HG02840 (cell line): ENCODE results near the gene SHISA4.

Experiments
- ATAC-seq: cut with Tn5 transposase; IDR thresholded peaks from one replicate; pipeline ENCODE4 v1.9.1; 2021; ENCODE audit warnings: mild to moderate bottlenecking, moderate library complexity, moderate number of reproducible peaks; ENCODE audit not compliant: unreplicated experiment, low FRiP score

SHISA4 gene

DNA sequence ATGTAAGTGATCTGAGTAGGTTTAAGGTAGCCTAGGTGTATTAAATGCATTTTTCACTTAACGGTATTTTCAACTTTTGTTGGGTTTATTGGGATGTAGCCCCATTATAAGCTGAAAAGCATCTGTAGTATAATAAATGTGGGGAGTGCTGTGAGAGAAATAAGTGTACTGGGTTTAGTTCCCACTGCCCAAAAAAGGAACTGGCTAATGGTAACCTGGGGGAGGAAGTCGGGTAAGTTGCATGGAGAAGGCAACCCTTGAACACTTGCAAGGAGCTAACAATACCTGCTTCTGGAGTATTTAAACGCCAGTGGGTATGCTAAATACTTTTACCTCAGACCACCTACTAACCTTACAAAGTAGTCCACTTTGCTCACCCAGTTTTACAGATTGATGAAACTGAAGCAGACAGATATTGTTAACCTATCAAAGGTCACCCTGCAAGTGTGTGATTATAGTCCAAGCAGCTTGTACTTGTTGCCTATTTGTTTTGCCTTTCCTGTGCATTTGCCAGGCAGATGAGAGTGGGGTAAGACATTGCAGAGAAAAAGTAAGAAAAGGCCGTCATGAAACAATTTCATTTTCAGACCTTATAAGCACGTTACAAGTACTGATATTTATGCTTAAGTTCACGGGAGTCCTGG, 7.6 kb upstream of the SHISA4 start:
- no peak for ATAC-seq

DNA sequence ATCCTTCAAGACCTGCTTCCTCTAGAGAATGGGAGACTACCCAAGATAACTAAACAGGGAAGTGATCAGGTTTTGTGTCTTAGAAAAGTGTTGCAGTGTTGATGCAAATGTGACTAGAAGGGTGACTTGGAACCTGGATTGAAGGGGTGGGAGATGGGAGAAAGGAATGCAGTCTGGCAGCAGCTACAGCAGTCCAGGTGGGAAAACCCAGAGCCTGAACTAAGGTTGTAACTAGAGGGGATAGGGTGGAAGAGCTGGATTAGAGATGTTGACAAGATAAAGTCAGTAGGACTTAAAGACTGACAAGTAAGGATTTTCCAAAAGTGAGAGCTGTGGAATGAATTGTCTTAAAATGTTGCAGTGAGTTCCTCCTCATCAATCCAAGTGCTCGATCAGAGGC, 7.1 kb upstream of the SHISA4 start:
- no peak for ATAC-seq

DNA sequence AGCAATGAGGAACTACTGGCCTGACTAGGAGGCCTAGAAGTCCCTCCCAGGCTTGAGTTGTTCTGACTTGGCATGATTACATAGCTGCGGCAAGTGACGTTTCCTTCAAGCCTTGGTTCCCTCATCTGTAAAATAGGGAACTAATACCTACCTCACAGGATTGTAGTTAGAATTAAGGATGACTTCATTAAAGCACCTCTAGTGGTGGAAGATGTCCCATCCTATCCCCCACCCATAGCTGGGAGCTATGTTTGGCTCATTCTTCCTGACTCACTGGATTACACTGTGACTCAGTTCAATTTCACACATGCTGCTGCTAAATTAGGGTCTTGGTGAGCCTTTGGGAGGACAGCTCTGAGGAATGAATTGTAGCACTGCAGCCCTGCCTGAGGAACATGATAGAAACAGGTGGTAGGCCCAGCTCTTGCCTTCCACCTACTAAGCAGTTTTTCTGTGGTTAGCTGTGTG, 6.0 kb upstream of the SHISA4 start:
- ATAC-seq, result no peak

DNA sequence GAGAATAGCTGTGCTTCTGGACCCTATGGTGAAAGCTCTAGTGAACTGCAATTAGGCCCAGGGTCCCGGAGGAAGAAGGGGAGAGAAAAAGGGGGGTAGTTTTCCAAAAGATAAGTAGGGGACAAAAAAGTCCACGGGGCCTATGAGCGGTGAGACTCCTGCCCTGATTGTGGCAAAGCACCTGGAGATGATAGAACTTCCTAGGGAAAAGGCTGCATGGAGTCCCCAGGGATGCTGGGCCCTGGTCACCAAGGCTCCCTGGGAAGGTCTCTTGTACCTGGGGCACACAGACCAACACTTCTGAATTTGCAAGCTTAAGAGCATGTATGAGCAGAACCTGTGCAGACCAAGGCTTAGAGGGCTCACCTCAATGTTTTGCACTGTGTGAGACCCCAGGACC, 5.4 kb upstream of the SHISA4 start:
- ATAC-seq, result no peak

DNA sequence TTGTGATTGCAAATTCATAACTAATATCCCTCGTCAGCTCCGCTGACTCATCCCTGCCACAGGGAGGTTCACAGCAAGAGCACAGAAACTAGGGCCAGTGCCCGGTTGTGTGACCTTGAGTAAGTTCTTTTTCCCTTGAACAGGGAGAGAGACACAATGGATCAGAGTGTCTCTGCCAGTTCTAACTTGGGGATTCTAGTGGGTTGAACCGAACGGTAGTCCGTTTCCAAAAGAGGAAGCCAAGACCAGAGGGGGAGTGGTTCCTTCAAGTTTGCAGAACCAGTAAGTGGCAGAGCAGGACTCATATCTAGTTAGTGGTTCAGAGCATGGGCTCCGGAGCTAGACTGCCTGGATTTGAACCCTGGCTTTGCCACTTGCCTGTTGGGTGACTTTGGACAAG, 4.9 kb upstream of the SHISA4 start:
- ATAC-seq, result no peak

DNA sequence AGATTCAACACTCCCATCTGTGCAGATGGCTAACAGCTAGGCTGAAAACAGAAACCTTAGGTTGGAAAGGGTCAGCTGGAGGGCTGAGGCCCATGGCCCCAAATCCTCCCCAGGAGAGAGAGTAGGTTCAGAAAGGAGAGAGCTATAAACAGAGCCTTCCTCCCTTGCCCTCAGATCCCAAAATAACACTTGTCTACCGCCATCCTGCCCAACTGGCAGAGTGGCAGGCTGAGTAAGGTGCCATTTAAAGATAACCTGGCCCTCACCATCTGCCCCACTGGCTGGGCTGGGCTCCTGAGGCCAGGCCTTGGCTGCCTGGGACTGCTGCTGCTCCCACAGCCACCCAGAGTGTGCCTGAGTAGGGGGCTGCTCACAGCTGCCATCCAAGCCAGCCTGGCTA, 4.3 kb upstream of the SHISA4 start:
- ATAC-seq, result no peak

DNA sequence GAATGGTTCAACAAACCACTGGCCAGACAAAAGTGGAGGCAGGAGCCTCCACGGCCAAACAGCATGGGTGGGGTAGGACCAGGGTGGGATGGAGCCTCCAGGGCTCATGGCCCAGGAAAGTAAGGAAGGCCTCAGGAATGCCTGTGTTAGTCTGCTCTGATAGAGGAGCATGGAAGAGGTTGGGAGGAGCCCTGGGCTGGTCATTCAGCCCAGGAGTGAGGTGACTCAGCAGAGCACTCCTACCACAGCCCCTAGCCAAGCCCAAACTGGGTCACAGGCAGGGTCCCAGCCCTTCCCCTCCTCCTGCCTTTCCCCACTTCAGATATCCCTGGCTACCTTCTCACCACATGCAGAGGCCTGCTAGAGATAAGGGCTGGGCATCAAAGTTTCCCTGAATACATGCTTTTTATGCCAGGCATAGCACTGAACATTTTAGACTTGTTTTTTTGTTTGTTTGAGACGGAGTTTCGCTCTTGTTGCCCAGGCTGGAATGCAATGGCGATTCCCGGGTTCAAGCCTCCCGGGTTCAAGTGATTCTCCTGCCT, 3.1 kb upstream of the SHISA4 start:
- no peak for ATAC-seq

DNA sequence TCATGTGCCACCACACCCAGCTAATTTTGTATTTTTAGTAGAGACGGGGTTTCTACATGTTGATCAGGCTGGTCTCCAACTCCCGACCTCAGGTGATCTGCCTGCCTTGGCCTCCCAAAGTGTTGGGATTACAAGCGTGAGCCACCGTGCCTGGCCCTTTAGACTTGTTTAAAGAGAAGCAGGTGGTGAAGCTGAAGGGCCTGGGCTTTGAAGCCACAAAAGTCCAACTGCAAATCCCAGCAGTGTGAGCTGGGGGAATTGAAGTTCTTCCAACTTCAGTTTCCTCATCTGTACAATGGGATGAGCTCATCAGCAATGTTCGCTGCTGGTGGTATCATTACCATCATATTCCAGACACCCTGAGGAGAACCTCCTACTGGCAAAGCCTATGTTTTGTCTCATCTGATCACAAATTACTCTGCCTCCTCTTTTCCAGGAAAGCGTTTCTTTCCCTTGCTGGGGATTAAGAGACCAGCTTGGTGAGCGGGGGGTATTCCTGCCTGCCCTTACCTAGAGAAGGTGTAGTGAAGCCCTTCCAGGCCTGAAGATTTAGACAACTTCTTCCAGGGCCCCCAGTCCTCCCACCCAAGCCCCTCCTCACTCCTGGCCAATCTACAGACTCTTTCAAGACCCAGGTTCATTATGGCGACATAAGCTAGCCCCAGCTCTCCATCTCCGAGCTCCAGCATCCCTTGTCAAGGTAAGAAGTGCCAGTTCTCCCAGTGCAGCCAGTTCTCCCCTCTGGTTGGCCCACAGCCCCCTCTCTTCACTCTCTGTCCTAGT, 2.4 kb upstream of the SHISA4 start:
- no peak for ATAC-seq

DNA sequence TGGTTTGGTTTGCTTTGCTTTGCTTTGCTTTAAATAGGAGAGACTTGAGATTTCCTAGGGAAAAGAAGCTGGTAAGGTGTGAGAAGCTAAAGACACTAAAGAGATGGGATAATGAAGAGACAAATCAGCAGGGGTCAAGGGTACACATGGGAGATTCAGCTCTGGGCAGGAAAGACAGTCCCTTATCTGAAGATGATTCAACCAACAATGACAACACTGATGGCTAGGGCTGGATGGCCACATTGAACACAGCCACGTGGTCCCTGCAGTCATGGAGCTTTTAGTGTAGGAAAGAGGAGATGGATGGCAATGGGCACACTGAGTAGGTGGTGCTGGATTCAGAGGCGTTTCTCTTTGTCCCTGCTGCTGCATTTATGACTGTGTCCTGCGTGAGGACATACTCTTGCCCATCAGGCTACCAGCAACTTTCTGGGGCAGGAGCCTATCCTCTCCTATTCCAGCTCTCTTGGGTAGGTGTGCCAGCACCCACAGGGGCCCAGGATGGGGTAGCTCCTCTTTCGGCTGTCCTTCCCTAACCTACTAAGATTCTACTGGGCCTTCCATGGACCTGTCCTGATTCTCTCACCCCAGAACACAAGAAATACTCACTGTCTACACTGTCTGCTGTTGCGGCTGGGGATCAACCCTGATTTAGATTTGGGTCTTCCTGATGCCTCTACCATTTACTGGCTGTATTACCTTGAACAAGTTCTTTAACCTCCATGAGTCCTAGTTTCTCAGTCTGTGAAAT, 1.4 kb upstream of the SHISA4 start:
- no peak for ATAC-seq

DNA sequence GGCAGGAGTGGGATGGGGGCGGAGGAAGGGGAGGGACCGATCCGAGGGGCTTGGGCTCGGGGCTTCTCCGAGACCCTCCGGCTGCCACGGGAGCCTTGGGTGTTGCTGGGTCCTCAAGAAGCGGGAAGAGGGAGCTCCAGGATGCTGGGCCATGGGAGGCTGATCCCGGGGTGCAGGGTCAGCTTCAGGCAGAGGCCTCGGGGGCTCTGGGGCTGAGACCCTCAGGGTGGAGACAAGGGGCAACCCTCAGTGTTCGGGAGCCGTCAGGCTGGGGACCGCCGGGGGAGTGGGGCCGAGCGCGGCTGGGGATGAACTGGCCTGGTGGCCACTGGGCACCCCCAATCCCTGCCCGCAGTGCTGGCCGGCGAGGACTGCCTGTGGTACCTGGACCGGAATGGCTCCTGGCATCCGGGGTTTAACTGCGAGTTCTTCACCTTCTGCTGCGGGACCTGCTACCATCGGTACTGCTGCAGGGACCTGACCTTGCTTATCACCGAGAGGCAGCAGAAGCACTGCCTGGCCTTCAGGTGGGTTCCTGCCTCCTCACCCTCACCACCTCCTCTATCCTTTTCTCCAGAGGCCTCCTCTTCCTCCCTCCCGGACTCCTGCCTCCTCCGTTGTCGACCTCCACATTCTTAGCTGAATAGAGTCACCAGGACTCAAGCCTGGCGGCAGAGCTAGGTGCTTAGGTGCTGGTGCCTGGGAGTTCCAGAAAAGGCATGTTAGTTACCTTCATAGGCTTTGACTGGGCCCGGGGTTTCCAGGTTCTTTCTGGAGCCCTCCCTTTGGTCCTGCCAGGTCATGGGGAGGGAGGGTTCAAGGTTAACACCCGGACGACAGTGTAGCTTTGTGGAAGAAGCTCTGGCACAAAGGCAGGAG, 631 bp downstream of the SHISA4 start:
- no peak for ATAC-seq

DNA sequence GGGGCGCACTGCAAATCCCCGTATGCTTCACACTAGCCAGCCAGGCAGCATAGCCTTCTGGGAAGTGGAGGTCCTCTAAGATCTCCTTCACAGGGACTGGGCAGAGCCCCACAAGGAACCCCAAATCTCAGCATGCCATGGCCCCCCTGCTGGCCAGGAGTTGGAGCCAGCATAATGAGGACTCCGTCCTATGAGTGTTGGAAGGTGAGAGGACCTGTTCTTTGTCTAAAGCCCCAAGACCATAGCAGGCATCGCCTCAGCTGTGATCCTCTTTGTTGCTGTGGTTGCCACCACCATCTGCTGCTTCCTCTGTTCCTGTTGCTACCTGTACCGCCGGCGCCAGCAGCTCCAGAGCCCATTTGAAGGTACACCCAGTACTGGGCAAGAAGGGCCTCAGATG, 1.5 kb downstream of the SHISA4 start:
- no peak for ATAC-seq

DNA sequence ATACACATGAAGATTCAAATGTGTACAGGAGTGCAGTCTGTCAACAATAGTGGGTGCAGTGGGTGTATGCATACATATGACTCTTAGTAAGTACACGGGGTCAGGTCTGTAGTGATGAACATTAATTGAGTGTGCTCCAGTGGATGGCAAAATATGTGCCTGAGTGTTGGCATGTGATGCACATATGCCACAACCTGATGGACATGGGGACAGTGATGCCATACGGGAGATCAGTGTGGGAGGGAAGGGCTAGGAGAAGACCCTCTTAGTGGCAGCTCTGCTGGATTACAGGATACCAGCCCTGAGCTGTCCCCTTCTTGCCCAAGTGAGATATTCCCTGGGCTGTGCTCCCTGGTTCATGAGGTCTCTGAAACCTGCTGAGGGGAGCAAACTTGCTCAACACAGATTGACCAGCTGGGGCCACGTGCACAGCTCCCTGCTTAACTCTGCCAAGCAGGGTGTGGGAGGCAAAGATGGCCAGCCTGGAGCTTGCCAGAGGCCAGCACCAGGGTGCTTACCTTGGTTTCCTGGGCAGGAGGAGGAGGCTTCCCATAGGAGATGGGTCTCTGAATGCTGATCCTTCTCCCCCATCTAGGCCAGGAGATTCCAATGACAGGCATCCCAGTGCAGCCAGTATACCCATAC, 2.2 kb downstream of the SHISA4 start:
- no peak for ATAC-seq

DNA sequence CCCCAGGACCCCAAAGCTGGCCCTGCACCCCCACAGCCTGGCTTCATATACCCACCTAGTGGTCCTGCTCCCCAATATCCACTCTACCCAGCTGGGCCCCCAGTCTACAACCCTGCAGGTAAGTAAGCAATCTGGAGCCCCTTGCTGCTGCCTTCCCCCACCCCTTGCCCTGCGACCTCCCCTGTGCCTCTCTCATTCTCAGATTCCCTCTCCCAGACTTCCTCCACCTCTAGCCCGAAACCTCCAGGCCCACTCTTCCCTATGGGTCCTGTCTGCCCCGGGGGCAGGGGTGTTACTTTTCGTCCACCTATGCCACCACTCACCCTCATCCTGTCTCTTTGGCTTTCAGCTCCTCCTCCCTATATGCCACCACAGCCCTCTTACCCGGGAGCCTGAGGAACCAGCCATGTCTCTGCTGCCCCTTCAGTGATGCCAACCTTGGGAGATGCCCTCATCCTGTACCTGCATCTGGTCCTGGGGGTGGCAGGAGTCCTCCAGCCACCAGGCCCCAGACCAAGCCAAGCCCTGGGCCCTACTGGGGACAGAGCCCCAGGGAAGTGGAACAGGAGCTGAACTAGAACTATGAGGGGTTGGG, 2.9 kb downstream of the SHISA4 start:
- no peak for ATAC-seq

DNA sequence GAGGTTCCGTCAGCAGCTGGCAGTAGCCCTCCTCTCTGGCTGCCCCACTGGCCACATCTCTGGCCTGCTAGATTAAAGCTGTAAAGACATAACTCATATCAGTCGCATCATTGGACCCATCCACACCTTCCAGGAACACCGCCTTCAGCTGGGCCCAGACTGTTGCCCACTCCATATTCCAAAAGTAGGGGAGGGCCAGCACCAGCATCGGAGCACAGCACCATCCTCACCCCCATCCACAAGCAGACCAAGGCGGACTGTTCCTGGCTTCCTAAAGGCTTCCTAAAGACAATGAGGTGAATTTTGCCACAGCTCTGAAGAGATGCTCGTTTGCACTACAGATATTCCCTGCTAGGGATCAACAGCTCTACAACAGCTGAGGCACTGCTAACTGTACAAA, 3.5 kb downstream of the SHISA4 start:
- ATAC-seq, result no peak

DNA sequence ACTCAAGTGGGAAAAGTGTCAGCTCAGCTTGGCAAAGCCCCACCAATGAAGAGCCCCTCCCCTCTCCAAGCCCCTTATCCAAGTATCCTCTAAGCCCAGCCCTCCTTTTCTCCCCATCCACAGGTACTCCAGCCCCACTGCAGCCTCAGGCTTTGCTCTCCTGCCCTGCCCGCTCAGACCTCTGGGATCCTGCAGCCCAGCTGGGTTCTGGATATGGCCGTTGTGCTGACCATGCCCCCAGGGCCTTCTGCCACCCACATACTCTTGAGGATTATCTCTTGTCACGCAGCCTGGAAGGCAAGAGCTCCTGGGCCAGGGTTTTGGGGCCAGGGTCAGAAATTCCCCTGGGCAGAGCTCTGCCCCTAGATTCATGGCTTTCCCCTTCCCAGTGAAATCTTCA, 4.7 kb downstream of the SHISA4 start:
- ATAC-seq, result no peak

DNA sequence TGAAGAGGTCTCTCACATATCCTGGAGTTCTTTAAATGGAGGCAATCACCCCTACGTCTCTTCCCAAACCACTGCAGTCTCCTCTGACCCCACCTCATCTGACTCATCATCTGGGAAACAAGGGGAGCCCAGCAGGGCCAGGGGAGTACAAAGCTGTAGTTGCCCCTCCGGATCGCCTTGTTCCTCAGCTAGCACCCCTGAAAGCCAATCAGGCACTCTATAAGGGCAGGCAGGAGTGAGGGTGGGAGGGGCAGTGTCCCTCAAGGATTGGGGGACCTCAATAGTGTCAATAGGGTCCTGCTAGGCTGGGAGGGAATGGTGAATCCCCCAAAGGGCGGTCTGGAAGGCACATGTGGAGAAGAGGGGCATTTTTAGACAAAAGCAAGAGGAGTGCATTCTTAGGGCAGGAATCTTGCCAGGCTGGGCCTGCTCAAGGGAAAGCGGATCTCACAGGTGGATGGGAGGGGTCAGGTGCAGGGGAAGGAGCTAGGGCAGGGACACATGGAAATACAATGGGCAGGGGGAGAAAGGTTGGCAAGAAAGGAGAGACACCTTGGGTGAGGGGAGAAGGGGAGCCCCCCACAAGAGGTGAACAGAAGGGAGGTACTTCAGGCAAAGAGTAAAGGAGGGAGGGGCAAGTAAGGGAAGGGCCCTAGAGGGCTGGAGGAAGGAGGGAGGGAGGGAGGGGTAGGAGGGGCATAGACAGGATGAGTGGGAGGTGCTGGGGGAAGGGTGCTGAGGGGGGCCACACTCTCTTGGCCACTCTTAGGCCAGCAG, 5.8 kb downstream of the SHISA4 start:
- no peak for ATAC-seq

DNA sequence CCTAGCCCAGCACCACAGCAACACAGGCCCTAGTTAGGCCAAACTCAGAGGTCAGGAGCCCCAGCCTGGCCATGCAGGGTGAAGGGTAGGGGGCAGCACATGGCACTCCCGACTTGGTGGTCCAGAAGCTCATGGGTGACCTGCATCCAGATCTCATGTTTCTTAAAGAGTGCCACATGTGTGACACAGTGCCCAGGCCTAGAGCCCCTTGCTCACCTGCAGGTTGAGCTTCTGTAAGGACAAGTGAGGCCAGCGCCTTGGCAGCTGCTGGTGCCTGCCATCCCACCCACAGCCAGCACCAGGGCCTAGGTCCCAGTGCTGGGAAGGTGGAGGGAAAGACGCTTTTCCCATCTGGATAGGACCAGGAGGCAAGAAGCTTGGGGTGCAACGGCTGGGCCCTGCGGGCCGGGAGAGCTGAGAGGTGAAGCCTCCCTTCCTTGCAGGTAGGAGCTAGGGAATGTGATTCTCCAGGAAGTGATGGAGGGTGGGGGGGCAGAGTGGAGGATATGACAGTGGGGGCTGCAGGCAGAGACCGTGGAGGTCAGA, 6.5 kb downstream of the SHISA4 start:
- no peak for ATAC-seq
